Stimulated activated CD4-positive, alpha-beta T cell treated with anti-CD3 and anti-CD28 coated beads, Interleukin-1b, Interleukin-23, amount 100 ng/mL, for 1 hour (primary cell): ENCODE data around the gene C14orf132.

ENCODE experiments used
- DNase-seq, 2 donors: peaks; one replicate each; pipeline ENCODE4 v3.0.0-alpha.2; 2020; ENCODE audit warnings: low read depth in 2 of 2

C14orf132 gene

GRCh38 chr14:96098309-96098998 lies 59.3 kb downstream of the C14orf132 start:
- no peak for DNase-seq

- no peak for DNase-seq
Observed at GRCh38 chr14:96098999-96099335, 59.8 kb downstream of the C14orf132 start.

- DNase-seq = peak; percentile 32 to 53
Observed at GRCh38 chr14:96100161-96101064, 61.3 kb downstream of the C14orf132 start.

- DNase-seq = no peak
Observed at GRCh38 chr14:96102081-96102856, 63.1 kb downstream of the C14orf132 start.

GRCh38 chr14:96103075-96103474 lies 63.9 kb downstream of the C14orf132 start:
- no peak for DNase-seq

- DNase-seq = no peak
Observed at GRCh38 chr14:96103560-96104460, 64.6 kb downstream of the C14orf132 start.

GRCh38 chr14:96104469-96105057 lies 65.4 kb downstream of the C14orf132 start:
- no peak for DNase-seq

GRCh38 chr14:96105089-96105925 lies 66.1 kb downstream of the C14orf132 start:
- DNase-seq = no peak

GRCh38 chr14:96105926-96106441 lies 66.8 kb downstream of the C14orf132 start:
- no peak for DNase-seq

- DNase-seq = no peak
Observed at GRCh38 chr14:96106891-96107290, 67.7 kb downstream of the C14orf132 start.

GRCh38 chr14:96108061-96108795 lies 69.1 kb downstream of the C14orf132 start:
- no peak for DNase-seq

GRCh38 chr14:96108911-96109310 lies 69.7 kb downstream of the C14orf132 start:
- DNase-seq = no peak

GRCh38 chr14:96109596-96110355 lies 70.6 kb downstream of the C14orf132 start:
- DNase-seq = no peak

GRCh38 chr14:96112032-96112431 lies 72.9 kb downstream of the C14orf132 start:
- no peak for DNase-seq

- no peak for DNase-seq
Observed at GRCh38 chr14:96114002-96114401, 74.8 kb downstream of the C14orf132 start.

GRCh38 chr14:96117101-96117897 lies 78.1 kb downstream of the C14orf132 start:
- DNase-seq = no peak

- DNase-seq = no peak
Observed at GRCh38 chr14:96117960-96118359, 78.8 kb downstream of the C14orf132 start.
